GM23338 (cell line): ENCODE measurements around the gene CATSPERZ. TPM values are rescaled to one million over a fixed set of nuclear protein-coding genes. Genes with fewer than 3 reads are reported as not detected.
A peak's percentile ranks its signal among the peaks of the same experiment; 100 is the strongest.

Experiments
- ATAC-seq: fragments of 200-7000 bp; cut with Tn5 transposase; 3 replicates; pipeline ENCODE4 v1.9.1; 2020
- DNase-seq: peaks from one replicate; pipeline ENCODE4 v3.0.0-alpha.2; 2015; ENCODE audit warnings: low spot score
- H2AFZ ChIP-seq: fragments of 200-600 bp; sonication (generic); 2 replicates; pipeline ENCODE4 v1.8.0; 2016; ENCODE audit warnings: antibody characterized with exemption, mild to moderate bottlenecking, moderate library complexity
- H3F3A ChIP-seq: fragments of 200-600 bp; sonication (generic); replicated peaks from 2 replicates; pipeline ENCODE4 v1.8.0; 2017; ENCODE audit warnings: antibody characterized with exemption, mixed run types, low read depth
- H3K27ac ChIP-seq: fragments of 200-600 bp; sonication (generic); 2 replicates; pipeline ENCODE4 v1.6.1; 2016; ENCODE audit warnings: low read depth
- H3K27me3 ChIP-seq: fragments of 200-600 bp; sonication (generic); 2 replicates; pipeline ENCODE4 v1.8.0; 2016; ENCODE audit warnings: mild to moderate bottlenecking, mixed run types, moderate library complexity; ENCODE audit not compliant: insufficient read depth
- H3K36me3 ChIP-seq: fragments of 200-600 bp; sonication (generic); 2 replicates; pipeline ENCODE4 v1.8.0; 2016; ENCODE audit warnings: mild to moderate bottlenecking; ENCODE audit not compliant: insufficient read depth
- H3K4me1 ChIP-seq: fragments of 200-600 bp; sonication (generic); 2 replicates; pipeline ENCODE4 v1.8.0; 2016; ENCODE audit warnings: mild to moderate bottlenecking, moderate library complexity; ENCODE audit not compliant: insufficient read depth
- H3K4me2 ChIP-seq: fragments of 200-600 bp; sonication (generic); 2 replicates; pipeline ENCODE4 v1.7.1; 2017; ENCODE audit warnings: mixed run types
- H3K4me3 ChIP-seq: fragments of 200-600 bp; sonication (generic); 2 replicates; pipeline ENCODE4 v1.6.1; 2016; ENCODE audit warnings: mixed run types
- H3K79me2 ChIP-seq: fragments of 200-600 bp; sonication (generic); replicated peaks from 2 replicates; pipeline ENCODE4 v1.8.0; 2017; ENCODE audit warnings: mild to moderate bottlenecking; ENCODE audit not compliant: insufficient read depth
- H3K9me2 ChIP-seq: fragments of 200-600 bp; sonication (generic); 2 replicates; pipeline ENCODE4 v1.8.0; 2017; ENCODE audit not compliant: insufficient read depth
- H4K20me1 ChIP-seq: fragments of 200-600 bp; sonication (generic); replicated peaks from 2 replicates; pipeline ENCODE4 v1.8.0; 2017; ENCODE audit warnings: mild to moderate bottlenecking; ENCODE audit not compliant: insufficient read depth
- H3K27ac Mint-ChIP-seq: 2 replicates; pipeline ENCODE4 v1.8.0; 2020; ENCODE audit warnings: inconsistent platforms, mild to moderate bottlenecking, moderate library complexity, mixed read lengths
- H3K27me3 Mint-ChIP-seq: 3 replicates; pipeline ENCODE4 v1.8.0; 2022; ENCODE audit warnings: low read depth, mild to moderate bottlenecking, moderate library complexity, mixed read lengths, inconsistent platforms; ENCODE audit not compliant: insufficient read depth, poor library complexity
- H3K36me3 Mint-ChIP-seq: 3 replicates; pipeline ENCODE4 v1.8.0; 2021; ENCODE audit warnings: low read depth, mild to moderate bottlenecking, inconsistent platforms, moderate library complexity, mixed read lengths
- H3K4me1 Mint-ChIP-seq: 3 replicates; pipeline ENCODE4 v1.8.0; 2020; ENCODE audit warnings: mild to moderate bottlenecking, inconsistent platforms, mixed read lengths
- H3K4me3 Mint-ChIP-seq: 3 replicates; pipeline ENCODE4 v1.8.0; 2021; ENCODE audit warnings: moderate library complexity, mild to moderate bottlenecking, inconsistent platforms, mixed read lengths
- H3K9me3 Mint-ChIP-seq: 3 replicates; pipeline ENCODE4 v1.8.0; 2020; ENCODE audit warnings: moderate library complexity, mild to moderate bottlenecking, inconsistent platforms, mixed read lengths
- CREB1 ChIP-seq: fragments of 250-450 bp; sonication (Bioruptor Pico); IDR thresholded peaks from 2 replicates; pipeline ENCODE4 v1.5.0; 2020; ENCODE audit warnings: low read depth, mild to moderate bottlenecking, moderate library complexity
- EZH2 ChIP-seq: fragments of 200-600 bp; sonication (generic); IDR thresholded peaks from one replicate; pipeline ENCODE4 v1.8.0; 2017; ENCODE audit warnings: antibody characterized with exemption, mild to moderate bottlenecking, low read depth; ENCODE audit not compliant: unreplicated experiment
- EZH2phosphoT487 ChIP-seq: fragments of 200-600 bp; sonication (generic); IDR thresholded peaks from one replicate; pipeline ENCODE4 v1.8.1; 2018; ENCODE audit warnings: antibody characterized with exemption; ENCODE audit not compliant: unreplicated experiment
- JUNB ChIP-seq: IDR thresholded peaks from one replicate; pipeline ENCODE4 v1.6.1; 2016; ENCODE audit warnings: antibody characterized with exemption; ENCODE audit not compliant: unreplicated experiment
- NANOG ChIP-seq: IDR thresholded peaks from 2 replicates; pipeline ENCODE4 v1.6.1; 2016; ENCODE audit warnings: antibody characterized with exemption, borderline replicate concordance
- POLR2AphosphoS5 ChIP-seq: IDR thresholded peaks from 2 replicates; pipeline ENCODE4 v1.6.1; 2016; ENCODE audit warnings: antibody characterized with exemption, low read depth
- STAT1 ChIP-seq: IDR thresholded peaks from one replicate; pipeline ENCODE4 v1.6.1; 2016; ENCODE audit warnings: antibody characterized with exemption; ENCODE audit not compliant: unreplicated experiment
- ZNF114 ChIP-seq: fragments of 250-450 bp; sonication (Bioruptor Pico); IDR thresholded peaks from 2 replicates; pipeline ENCODE4 v1.5.0; 2020; ENCODE audit warnings: mild to moderate bottlenecking, moderate library complexity
- ZNF331 ChIP-seq: fragments of 250-450 bp; sonication (Bioruptor Pico); IDR thresholded peaks from 2 replicates; pipeline ENCODE4 v1.5.0; 2020; ENCODE audit warnings: low read depth, mild to moderate bottlenecking, moderate library complexity
- polyA plus RNA-seq: library from polyadenylated mRNA; unstranded; fragments of >200 nt; fragmentation: Nextera tagmentation; extraction: Ambion mirVana; gene quantifications from 2 replicates; pipeline ENCODE4 v1.2.1, GENCODE V29; 2016
- total RNA-seq: library from RNA; depleted of rRNA; stranded (reverse); fragments of >200 nt; shearing (Covaris generic); gene quantifications from 2 replicates; pipeline ENCODE4 v1.2.3, GENCODE V29; 2014
- TF ChIP-seq, protein P1 (sequence below), 2 experiments: fragments of 200-600 bp in 1 of 2; sonication (generic) in 1 of 2; conservative IDR thresholded peaks; 2 replicates each; pipeline versions ENCODE4 v1.5.1 to v1.6.1; 2016 to 2017; ENCODE audit warnings: antibody characterized with exemption in 2 of 2, low read depth in 2 of 2, mild to moderate bottlenecking in 2 of 2, moderate library complexity in 1 of 2
- TF ChIP-seq, protein P2 (sequence below): IDR thresholded peaks from 2 replicates; pipeline ENCODE4 v1.6.1; 2016; ENCODE audit warnings: antibody characterized with exemption
- TF ChIP-seq, protein P3 (sequence below): fragments of 250-450 bp; sonication (Bioruptor Pico); IDR thresholded peaks from 2 replicates; pipeline ENCODE4 v1.5.0; 2020; ENCODE audit warnings: mild to moderate bottlenecking, moderate library complexity
- TF ChIP-seq, protein P4 (sequence below): IDR thresholded peaks from one replicate; pipeline ENCODE4 v1.6.1; 2018; ENCODE audit warnings: antibody characterized with exemption; ENCODE audit not compliant: unreplicated experiment

The CATSPERZ gene
- total and polyA plus RNA-seq, 2 experiments from 2014 or later, result 0.99 TPM; not detected in 1

DNA sequence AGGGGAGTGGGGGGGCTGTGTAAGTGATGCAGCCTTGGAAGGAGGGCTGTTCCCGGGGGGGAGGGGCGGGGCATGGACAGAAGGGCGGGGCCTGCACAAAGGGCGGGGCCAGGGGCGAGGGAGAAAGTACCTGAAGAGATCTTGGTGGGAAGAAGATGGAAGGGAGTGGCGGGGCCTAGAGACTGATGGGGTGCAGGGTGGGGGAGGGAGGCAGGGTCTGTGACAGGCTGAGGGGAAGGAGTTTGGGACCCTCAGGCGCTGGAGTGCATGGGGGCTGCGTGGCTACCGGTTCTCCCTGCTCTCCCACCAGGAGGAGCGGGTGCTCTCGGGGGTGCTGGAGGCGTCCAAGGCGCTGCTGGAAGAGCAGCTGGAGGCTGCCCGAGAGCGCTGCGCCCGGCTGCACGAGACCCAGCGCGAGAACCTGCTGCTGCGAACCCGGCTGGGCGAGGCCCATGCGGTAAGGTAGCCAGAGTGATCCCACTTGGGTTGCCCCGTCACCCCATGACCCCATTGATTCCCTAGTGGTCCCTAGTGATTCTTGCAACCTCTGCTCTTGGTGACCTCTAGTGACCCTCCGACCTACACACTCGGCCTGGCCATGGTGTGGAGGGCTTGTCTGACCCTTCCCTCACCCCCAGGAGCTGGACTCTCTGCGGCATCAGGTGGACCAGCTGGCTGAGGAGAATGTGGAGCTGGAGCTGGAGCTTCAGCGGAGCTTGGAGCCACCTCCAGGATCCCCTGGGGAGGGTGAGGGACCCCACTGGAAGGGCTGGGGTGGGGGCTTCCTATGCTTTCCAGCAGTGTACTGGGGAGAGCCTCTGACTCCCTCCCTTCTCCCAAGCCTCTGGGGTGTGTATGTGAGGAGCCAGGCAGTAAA lies 42.9 kb downstream of the CATSPERZ start:
- peak overlapping the region; percentile 73 for H3K4me3 Mint-ChIP-seq
- peak overlapping the region; percentile 93; the same call in 1 of the 2 replicates for H3K4me2 ChIP-seq
- peak; percentile 7 for ATAC-seq
- no peaks in the 10 kb centered on the region for H3K36me3 ChIP-seq
- H3K36me3 Mint-ChIP-seq, result no peaks in the 10 kb centered on the region; the same call in 2 of the 3 replicates
- H3K4me1 ChIP-seq, result peaks cover 11% of the 10 kb centered on the region; the same call in 1 of the 2 replicates
- peaks cover 32% of the 10 kb centered on the region for H3K27me3 Mint-ChIP-seq
- H2AFZ ChIP-seq, result 0 out of 2 replicates have a peak overlapping the region, but pooled peaks have one; percentile 66
- no peaks in the 10 kb centered on the region for H3K79me2 ChIP-seq
- H3K4me1 Mint-ChIP-seq, result peaks cover 12% of the 10 kb centered on the region
- H3K27me3 ChIP-seq, result no peaks in the 10 kb centered on the region
- H3K4me3 ChIP-seq, result peak overlapping the region; percentile 74
- no peak for DNase-seq
- H3K9me3 Mint-ChIP-seq, result no peaks in the 10 kb centered on the region
- H3K27ac Mint-ChIP-seq, result no peak overlapping the region
- H3K9me2 ChIP-seq, result no peaks in the 10 kb centered on the region
- TF ChIP-seq, protein P1, sequence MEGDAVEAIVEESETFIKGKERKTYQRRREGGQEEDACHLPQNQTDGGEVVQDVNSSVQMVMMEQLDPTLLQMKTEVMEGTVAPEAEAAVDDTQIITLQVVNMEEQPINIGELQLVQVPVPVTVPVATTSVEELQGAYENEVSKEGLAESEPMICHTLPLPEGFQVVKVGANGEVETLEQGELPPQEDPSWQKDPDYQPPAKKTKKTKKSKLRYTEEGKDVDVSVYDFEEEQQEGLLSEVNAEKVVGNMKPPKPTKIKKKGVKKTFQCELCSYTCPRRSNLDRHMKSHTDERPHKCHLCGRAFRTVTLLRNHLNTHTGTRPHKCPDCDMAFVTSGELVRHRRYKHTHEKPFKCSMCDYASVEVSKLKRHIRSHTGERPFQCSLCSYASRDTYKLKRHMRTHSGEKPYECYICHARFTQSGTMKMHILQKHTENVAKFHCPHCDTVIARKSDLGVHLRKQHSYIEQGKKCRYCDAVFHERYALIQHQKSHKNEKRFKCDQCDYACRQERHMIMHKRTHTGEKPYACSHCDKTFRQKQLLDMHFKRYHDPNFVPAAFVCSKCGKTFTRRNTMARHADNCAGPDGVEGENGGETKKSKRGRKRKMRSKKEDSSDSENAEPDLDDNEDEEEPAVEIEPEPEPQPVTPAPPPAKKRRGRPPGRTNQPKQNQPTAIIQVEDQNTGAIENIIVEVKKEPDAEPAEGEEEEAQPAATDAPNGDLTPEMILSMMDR (conservative IDR thresholded peaks at IDR 0.05; ENCODE audit: low read depth in 2 of 2), result no peak
- TF ChIP-seq EZH2phosphoT487 (no peak), POLR2AphosphoS5 (no peak), STAT1 (no peak), ZNF114 (CRISPR knock-in tag) (no peak), CREB1 (CRISPR knock-in tag) (no peak), NANOG (no peak), JUNB (no peak), EZH2 (no peak), ZNF331 (no peak)
- TF ChIP-seq, protein P2, sequence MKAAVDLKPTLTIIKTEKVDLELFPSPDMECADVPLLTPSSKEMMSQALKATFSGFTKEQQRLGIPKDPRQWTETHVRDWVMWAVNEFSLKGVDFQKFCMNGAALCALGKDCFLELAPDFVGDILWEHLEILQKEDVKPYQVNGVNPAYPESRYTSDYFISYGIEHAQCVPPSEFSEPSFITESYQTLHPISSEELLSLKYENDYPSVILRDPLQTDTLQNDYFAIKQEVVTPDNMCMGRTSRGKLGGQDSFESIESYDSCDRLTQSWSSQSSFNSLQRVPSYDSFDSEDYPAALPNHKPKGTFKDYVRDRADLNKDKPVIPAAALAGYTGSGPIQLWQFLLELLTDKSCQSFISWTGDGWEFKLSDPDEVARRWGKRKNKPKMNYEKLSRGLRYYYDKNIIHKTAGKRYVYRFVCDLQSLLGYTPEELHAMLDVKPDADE, result no peak
- TF ChIP-seq, protein P3, sequence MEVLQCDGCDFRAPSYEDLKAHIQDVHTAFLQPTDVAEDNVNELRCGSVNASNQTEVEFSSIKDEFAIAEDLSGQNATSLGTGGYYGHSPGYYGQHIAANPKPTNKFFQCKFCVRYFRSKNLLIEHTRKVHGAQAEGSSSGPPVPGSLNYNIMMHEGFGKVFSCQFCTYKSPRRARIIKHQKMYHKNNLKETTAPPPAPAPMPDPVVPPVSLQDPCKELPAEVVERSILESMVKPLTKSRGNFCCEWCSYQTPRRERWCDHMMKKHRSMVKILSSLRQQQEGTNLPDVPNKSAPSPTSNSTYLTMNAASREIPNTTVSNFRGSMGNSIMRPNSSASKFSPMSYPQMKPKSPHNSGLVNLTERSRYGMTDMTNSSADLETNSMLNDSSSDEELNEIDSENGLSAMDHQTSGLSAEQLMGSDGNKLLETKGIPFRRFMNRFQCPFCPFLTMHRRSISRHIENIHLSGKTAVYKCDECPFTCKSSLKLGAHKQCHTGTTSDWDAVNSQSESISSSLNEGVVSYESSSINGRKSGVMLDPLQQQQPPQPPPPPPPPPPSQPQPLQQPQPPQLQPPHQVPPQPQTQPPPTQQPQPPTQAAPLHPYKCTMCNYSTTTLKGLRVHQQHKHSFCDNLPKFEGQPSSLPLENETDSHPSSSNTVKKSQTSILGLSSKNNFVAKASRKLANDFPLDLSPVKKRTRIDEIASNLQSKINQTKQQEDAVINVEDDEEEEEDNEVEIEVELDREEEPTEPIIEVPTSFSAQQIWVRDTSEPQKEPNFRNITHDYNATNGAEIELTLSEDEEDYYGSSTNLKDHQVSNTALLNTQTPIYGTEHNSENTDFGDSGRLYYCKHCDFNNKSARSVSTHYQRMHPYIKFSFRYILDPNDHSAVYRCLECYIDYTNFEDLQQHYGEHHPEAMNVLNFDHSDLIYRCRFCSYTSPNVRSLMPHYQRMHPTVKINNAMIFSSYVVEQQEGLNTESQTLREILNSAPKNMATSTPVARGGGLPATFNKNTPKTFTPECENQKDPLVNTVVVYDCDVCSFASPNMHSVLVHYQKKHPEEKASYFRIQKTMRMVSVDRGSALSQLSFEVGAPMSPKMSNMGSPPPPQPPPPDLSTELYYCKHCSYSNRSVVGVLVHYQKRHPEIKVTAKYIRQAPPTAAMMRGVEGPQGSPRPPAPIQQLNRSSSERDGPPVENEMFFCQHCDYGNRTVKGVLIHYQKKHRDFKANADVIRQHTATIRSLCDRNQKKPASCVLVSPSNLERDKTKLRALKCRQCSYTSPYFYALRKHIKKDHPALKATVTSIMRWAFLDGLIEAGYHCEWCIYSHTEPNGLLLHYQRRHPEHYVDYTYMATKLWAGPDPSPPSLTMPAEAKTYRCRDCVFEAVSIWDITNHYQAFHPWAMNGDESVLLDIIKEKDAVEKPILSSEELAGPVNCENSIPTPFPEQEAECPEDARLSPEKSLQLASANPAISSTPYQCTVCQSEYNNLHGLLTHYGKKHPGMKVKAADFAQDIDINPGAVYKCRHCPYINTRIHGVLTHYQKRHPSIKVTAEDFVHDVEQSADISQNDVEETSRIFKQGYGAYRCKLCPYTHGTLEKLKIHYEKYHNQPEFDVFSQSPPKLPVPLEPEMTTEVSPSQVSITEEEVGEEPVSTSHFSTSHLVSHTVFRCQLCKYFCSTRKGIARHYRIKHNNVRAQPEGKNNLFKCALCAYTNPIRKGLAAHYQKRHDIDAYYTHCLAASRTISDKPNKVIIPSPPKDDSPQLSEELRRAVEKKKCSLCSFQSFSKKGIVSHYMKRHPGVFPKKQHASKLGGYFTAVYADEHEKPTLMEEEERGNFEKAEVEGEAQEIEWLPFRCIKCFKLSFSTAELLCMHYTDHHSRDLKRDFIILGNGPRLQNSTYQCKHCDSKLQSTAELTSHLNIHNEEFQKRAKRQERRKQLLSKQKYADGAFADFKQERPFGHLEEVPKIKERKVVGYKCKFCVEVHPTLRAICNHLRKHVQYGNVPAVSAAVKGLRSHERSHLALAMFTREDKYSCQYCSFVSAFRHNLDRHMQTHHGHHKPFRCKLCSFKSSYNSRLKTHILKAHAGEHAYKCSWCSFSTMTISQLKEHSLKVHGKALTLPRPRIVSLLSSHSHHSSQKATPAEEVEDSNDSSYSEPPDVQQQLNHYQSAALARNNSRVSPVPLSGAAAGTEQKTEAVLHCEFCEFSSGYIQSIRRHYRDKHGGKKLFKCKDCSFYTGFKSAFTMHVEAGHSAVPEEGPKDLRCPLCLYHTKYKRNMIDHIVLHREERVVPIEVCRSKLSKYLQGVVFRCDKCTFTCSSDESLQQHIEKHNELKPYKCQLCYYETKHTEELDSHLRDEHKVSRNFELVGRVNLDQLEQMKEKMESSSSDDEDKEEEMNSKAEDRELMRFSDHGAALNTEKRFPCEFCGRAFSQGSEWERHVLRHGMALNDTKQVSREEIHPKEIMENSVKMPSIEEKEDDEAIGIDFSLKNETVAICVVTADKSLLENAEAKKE (CRISPR knock-in tag), result no peak
- TF ChIP-seq, protein P4, sequence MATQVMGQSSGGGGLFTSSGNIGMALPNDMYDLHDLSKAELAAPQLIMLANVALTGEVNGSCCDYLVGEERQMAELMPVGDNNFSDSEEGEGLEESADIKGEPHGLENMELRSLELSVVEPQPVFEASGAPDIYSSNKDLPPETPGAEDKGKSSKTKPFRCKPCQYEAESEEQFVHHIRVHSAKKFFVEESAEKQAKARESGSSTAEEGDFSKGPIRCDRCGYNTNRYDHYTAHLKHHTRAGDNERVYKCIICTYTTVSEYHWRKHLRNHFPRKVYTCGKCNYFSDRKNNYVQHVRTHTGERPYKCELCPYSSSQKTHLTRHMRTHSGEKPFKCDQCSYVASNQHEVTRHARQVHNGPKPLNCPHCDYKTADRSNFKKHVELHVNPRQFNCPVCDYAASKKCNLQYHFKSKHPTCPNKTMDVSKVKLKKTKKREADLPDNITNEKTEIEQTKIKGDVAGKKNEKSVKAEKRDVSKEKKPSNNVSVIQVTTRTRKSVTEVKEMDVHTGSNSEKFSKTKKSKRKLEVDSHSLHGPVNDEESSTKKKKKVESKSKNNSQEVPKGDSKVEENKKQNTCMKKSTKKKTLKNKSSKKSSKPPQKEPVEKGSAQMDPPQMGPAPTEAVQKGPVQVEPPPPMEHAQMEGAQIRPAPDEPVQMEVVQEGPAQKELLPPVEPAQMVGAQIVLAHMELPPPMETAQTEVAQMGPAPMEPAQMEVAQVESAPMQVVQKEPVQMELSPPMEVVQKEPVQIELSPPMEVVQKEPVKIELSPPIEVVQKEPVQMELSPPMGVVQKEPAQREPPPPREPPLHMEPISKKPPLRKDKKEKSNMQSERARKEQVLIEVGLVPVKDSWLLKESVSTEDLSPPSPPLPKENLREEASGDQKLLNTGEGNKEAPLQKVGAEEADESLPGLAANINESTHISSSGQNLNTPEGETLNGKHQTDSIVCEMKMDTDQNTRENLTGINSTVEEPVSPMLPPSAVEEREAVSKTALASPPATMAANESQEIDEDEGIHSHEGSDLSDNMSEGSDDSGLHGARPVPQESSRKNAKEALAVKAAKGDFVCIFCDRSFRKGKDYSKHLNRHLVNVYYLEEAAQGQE, result no peak
- H3K27ac ChIP-seq, result no peak overlapping the region
- no peaks in the 10 kb centered on the region for H4K20me1 ChIP-seq
- 0 out of 2 replicates have a peak, but pooled peaks cover 5% of the 10 kb centered on the region for H3F3A ChIP-seq
